Measurements from ENCODE around the gene MAPKAP1. TPM values are rescaled to one million over a fixed set of nuclear protein-coding genes. Genes with fewer than 3 reads are reported as not detected.

MAPKAP1 gene
- total RNA-seq, 2 experiments from 2014 or later, result 51.6 to 61.9 TPM

- H3K9me3 Mint-ChIP-seq (ENCODE audit: low read depth), result no peaks in the 10 kb centered on the region
- ATAC-seq (no peak), DNase-seq (no peak)
- CTCF ChIA-PET, result no interaction called here
- H3K36me3 Mint-ChIP-seq (ENCODE audit: low read depth), result peaks cover 2% of the 10 kb centered on the region
- no peak overlapping the region for H3K4me3 Mint-ChIP-seq
- H3K27ac Mint-ChIP-seq, result no peak overlapping the region
- POLR2A ChIA-PET, result no interaction called here
- no peaks in the 10 kb centered on the region for H3K27me3 Mint-ChIP-seq
- intact Hi-C loops (cut with DNase I, micrococcal nuclease), result no loop called here
- no peaks in the 10 kb centered on the region for H3K4me1 Mint-ChIP-seq
These were observed 267.4 kb downstream of the MAPKAP1 start for GRCh38 chr9:125439434-125440272.

GRCh38 chr9:125438506-125439433 is 268.2 kb downstream of the MAPKAP1 start:
- intact Hi-C loops (cut with DNase I, micrococcal nuclease), result no loop called here
- Mint-ChIP-seq H3K9me3 (ENCODE audit: low read depth) (no peaks in the 10 kb centered on the region), H3K4me1 (no peaks in the 10 kb centered on the region), H3K4me3 (no peak overlapping the region), H3K27me3 (no peaks in the 10 kb centered on the region), H3K27ac (no peak overlapping the region), H3K36me3 (ENCODE audit: low read depth) (peaks cover 2% of the 10 kb centered on the region)
- no peak for DNase-seq
- CTCF ChIA-PET, result interaction anchor here (0.7 kb wide), 1 partner anchor 147 kb away, joined by 4 read pairs; no protein-coding TSS in a partner anchor
- no peak for ATAC-seq
- POLR2A ChIA-PET, result no interaction called here

GRCh38 chr9:125437771-125438221 is 269.2 kb downstream of the MAPKAP1 start:
- ChIA-PET POLR2A (no interaction called here), CTCF (interaction anchor here (0.7 kb wide), 2 partner anchors 87 to 146 kb away, joined by 3 to 4 read pairs; no protein-coding TSS in a partner anchor)
- H3K4me3 Mint-ChIP-seq, result no peak overlapping the region
- H3K27me3 Mint-ChIP-seq, result no peaks in the 10 kb centered on the region
- no peak overlapping the region for H3K27ac Mint-ChIP-seq
- no peaks in the 10 kb centered on the region for H3K9me3 Mint-ChIP-seq (ENCODE audit: low read depth)
- no peaks in the 10 kb centered on the region for H3K4me1 Mint-ChIP-seq
- ATAC-seq (no peak), DNase-seq (no peak)
- H3K36me3 Mint-ChIP-seq (ENCODE audit: low read depth), result no peaks in the 10 kb centered on the region
- intact Hi-C loops (cut with DNase I, micrococcal nuclease), result no loop called here

- DNase-seq (no peak), ATAC-seq (no peak)
- Mint-ChIP-seq H3K36me3 (ENCODE audit: low read depth) (no peaks in the 10 kb centered on the region), H3K9me3 (ENCODE audit: low read depth) (no peaks in the 10 kb centered on the region), H3K27me3 (no peaks in the 10 kb centered on the region), H3K27ac (no peak overlapping the region), H3K4me1 (no peaks in the 10 kb centered on the region), H3K4me3 (no peak overlapping the region)
- intact Hi-C loops (cut with DNase I, micrococcal nuclease), result no loop called here
- CTCF ChIA-PET, result interaction anchor here (0.6 to 0.7 kb wide), 2 partner anchors 86 to 160 kb away, joined by 3 read pairs; no protein-coding TSS in a partner anchor
- POLR2A ChIA-PET, result no interaction called here
These were observed 270.2 kb downstream of the MAPKAP1 start for GRCh38 chr9:125436613-125437443.

- intact Hi-C loops (cut with DNase I, micrococcal nuclease), result no loop called here
- Mint-ChIP-seq H3K4me1 (no peaks in the 10 kb centered on the region), H3K36me3 (ENCODE audit: low read depth) (no peaks in the 10 kb centered on the region), H3K4me3 (no peak overlapping the region), H3K9me3 (ENCODE audit: low read depth) (no peaks in the 10 kb centered on the region), H3K27me3 (no peaks in the 10 kb centered on the region), H3K27ac (no peak overlapping the region)
- CTCF ChIA-PET, result interaction anchor here (0.6 kb wide), 1 partner anchor 810 kb away, joined by 3 read pairs; no protein-coding TSS in a partner anchor
- DNase-seq, result no peak
- no peak for ATAC-seq
- POLR2A ChIA-PET, result no interaction called here
These were observed 271.0 kb downstream of the MAPKAP1 start for GRCh38 chr9:125435776-125436612.

GRCh38 chr9:125434986-125435775 is 271.8 kb downstream of the MAPKAP1 start:
- Mint-ChIP-seq H3K9me3 (ENCODE audit: low read depth) (no peaks in the 10 kb centered on the region), H3K36me3 (ENCODE audit: low read depth) (no peaks in the 10 kb centered on the region), H3K27ac (no peak overlapping the region), H3K4me3 (no peak overlapping the region), H3K27me3 (no peaks in the 10 kb centered on the region), H3K4me1 (no peaks in the 10 kb centered on the region)
- ChIA-PET POLR2A (no interaction called here), CTCF (interaction anchor here (0.6 kb wide), 1 partner anchor 797 kb away, joined by 3 read pairs; no protein-coding TSS in a partner anchor)
- ATAC-seq, result no peak
- no peak for DNase-seq
- intact Hi-C loops (cut with DNase I, micrococcal nuclease), result no loop called here

- POLR2A ChIA-PET, result no interaction called here
These were observed 273.5 kb downstream of the MAPKAP1 start for GRCh38 chr9:125433461-125434011.

GRCh38 chr9:125432715-125433385 is 274.2 kb downstream of the MAPKAP1 start:
- DNase-seq, result no peak
- Mint-ChIP-seq H3K27ac (no peak overlapping the region), H3K9me3 (ENCODE audit: low read depth) (no peaks in the 10 kb centered on the region), H3K4me1 (no peaks in the 10 kb centered on the region), H3K36me3 (ENCODE audit: low read depth) (no peaks in the 10 kb centered on the region), H3K4me3 (no peak overlapping the region), H3K27me3 (no peaks in the 10 kb centered on the region)
- CTCF ChIA-PET, result no interaction called here
- intact Hi-C loops (cut with DNase I, micrococcal nuclease), result no loop called here
- POLR2A ChIA-PET, result no interaction called here
- ATAC-seq, result no peak

More at GRCh38 chr9:125433461-125434011, 273.5 kb downstream of the MAPKAP1 start:
- Mint-ChIP-seq H3K27me3 (no peaks in the 10 kb centered on the region), H3K4me3 (no peak overlapping the region), H3K9me3 (ENCODE audit: low read depth) (no peaks in the 10 kb centered on the region), H3K36me3 (ENCODE audit: low read depth) (no peaks in the 10 kb centered on the region), H3K27ac (no peak overlapping the region), H3K4me1 (no peaks in the 10 kb centered on the region)
- no peak for DNase-seq
- no peak for ATAC-seq
- intact Hi-C loops (cut with DNase I, micrococcal nuclease), result no loop called here
- CTCF ChIA-PET, result no interaction called here

- intact Hi-C loops (cut with DNase I, micrococcal nuclease), result no loop called here
- ChIA-PET POLR2A (no interaction called here), CTCF (no interaction called here)
- H3K4me3 Mint-ChIP-seq, result no peak overlapping the region
- H3K27ac Mint-ChIP-seq, result no peak overlapping the region
- H3K4me1 Mint-ChIP-seq, result no peaks in the 10 kb centered on the region
- ATAC-seq, result no peak
- no peak for DNase-seq
- no peaks in the 10 kb centered on the region for H3K27me3 Mint-ChIP-seq
- no peaks in the 10 kb centered on the region for H3K9me3 Mint-ChIP-seq (ENCODE audit: low read depth)
- H3K36me3 Mint-ChIP-seq (ENCODE audit: low read depth), result no peaks in the 10 kb centered on the region
These were observed 275.2 kb downstream of the MAPKAP1 start for GRCh38 chr9:125431741-125432271.

Measured in activated CD4-positive, alpha-beta T cell treated with anti-CD3 and anti-CD28 coated beads for 36 hours (primary cell).